HG02759 (cell line): ENCODE data around the gene TMEM9.
A peak's percentile ranks its signal among the peaks of the same experiment; 100 is the strongest.
"Not testable (repeated sequence)": the region's sequence is repeated elsewhere in the genome, so short reads cannot be mapped to it uniquely, and the experiment has no call there.

Experiments used
- ATAC-seq: cut with Tn5 transposase; IDR thresholded peaks from one replicate; pipeline ENCODE4 v1.9.1; 2021; ENCODE audit warnings: mild to moderate bottlenecking, moderate library complexity; ENCODE audit not compliant: unreplicated experiment

Gene TMEM9

GRCh38 chr1:201175820-201176500 is 21.7 kb upstream of the TMEM9 start:
- no peak for ATAC-seq

DNA sequence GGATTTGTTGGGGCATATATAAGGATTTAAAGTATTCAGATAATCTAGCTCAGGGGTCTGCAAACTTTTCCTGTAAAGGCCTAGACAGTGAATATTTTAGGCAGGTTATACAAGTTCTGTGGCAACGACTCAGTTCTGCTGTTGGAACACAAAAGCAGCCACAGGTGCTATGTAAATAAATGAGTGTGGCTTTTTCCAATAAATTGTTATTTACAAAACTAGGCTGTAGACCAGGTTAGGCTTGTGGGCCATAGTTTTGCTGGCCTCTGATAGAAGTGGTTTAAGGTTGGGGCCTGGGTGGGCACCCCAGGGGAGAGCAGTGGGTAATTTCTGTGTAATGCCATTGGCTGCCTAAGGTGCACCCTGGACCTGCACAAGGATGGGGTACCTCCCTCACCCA is 19.5 kb upstream of the TMEM9 start:
- ATAC-seq = no peak

GRCh38 chr1:201172999-201173610 is 18.8 kb upstream of the TMEM9 start:
- no peak for ATAC-seq

GRCh38 chr1:201172326-201172725 is 18.1 kb upstream of the TMEM9 start:
- no peak for ATAC-seq

- peak; percentile 49 for ATAC-seq
Observed at GRCh38 chr1:201171063-201172036, 17.1 kb upstream of the TMEM9 start.

GRCh38 chr1:201170533-201171062 is 16.3 kb upstream of the TMEM9 start:
- ATAC-seq = peak; percentile 97

GRCh38 chr1:201169971-201170532 is 15.8 kb upstream of the TMEM9 start:
- no peak for ATAC-seq

DNA sequence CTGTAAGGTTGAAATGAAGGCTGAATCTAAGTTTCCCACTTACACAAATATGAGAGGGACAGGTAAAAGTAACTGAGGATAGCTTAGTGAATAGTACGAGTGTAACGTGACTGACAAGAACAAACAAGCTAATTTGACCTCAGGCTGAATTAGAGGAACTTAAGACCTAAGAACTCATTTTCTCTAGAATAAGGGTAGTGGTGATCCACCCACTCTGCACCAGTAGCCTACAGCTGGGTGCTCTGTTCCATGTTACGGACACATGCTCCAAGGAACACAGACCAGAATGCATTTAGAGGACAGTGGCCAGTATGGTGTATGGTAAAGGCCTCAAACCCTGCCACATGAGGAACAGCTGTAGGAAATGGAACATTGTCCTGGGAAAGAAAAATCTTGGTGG is 14.9 kb upstream of the TMEM9 start:
- ATAC-seq = no peak

GRCh38 chr1:201167041-201167991 is 13.0 kb upstream of the TMEM9 start:
- no peak for ATAC-seq

GRCh38 chr1:201164645-201165044 is 10.4 kb upstream of the TMEM9 start:
- ATAC-seq = no peak

GRCh38 chr1:201163707-201164106 is 9.4 kb upstream of the TMEM9 start:
- ATAC-seq = no peak

DNA sequence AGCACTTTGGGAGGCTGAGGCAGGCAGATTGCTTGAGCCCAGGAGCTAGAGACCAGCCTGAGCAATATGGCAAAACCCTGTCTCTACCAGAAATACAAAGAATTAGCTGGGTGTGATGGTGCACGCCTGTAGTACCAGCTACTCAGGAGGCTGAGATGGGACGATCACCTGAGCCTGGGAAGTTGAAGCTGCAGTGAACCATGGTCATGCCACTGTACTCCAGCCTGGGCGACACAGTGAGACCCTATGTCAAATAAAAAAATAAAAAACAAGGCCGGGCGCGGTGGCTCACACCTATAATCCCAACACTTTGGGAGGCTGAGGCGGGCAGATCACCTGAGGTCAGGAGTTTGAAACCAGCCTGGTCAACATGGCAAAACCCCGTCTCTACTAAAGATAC is 8.8 kb upstream of the TMEM9 start:
- not testable (repeated sequence) for ATAC-seq

GRCh38 chr1:201157949-201158348 is 3.7 kb upstream of the TMEM9 start:
- ATAC-seq = no peak

DNA sequence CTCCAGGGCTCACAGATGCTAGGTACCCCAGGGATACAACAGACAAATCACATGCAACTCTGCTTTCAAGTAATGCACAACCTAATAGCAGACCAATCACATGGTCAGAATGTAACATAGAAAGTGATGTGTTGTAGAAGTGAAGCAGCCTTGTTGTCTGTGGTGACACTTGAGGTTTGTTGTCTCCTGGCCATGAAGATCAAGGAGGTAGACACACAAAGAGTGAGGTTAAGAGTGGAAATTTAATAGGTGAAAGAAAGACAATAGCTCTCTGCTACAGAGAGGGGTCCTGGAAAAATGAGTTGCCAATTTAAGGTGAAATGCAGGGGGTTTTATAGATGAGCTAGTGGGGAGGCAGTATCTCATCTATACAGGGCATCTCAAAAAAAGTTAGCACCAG is 2.5 kb upstream of the TMEM9 start:
- no peak for ATAC-seq

GRCh38 chr1:201156346-201156745 is 2.1 kb upstream of the TMEM9 start:
- no peak for ATAC-seq

GRCh38 chr1:201155354-201155753 is 1.1 kb upstream of the TMEM9 start:
- ATAC-seq = no peak

DNA sequence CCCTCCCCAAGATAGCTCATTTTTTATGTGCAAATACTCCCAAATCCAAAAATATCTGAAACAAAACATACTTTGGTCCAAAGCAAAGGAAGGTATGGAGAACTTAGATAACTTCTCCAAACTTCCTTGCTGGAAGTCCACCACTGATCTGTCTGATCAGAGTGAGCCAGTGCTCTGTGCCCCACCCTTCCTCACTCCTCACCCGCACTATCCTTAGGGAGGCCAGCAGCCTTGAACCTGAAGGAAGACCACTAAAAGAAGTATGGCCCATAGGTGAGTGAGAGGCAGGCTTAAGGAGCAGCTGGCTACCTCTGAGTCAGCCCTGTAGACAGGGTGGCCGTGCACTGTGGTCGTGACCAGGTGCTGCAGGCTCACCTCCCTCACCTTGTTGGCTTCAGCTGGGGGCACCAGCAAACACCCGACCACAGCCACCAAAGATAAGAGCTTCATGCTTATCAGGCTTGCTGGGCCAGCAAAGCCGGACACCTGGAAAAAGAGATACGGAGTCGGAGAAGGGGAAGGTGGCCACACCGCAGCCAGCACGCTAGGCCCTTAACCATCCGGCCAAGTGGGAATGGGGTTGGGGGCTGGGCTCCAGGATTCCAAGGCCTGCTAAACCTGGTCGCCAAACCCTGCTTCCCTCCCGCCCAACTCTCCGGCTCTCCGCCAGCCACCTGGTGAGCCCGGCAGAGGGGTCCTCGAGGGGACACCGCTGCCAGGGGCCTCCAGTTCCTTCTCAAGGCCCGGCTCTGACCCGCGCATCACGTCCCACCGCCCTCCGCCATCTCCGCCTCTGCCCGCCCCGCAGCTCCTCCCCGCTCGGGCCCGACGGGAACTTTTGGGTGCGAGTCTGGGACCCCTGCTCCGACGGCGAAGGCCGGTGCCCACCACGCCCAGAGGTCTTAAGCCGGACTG is 543 bp downstream of the TMEM9 start:
- peak; percentile 76 for ATAC-seq

- ATAC-seq = no peak
Observed at GRCh38 chr1:201149400-201149799, 4.9 kb downstream of the TMEM9 start.
